Mesodermal cell (in vitro differentiated cells): Measurements from ENCODE around the gene RASA4B.
"Not testable (repeated sequence)": the region's sequence is repeated elsewhere in the genome, so short reads cannot be mapped to it uniquely, and the experiment has no call there.

Source experiments
- H3K27ac ChIP-seq: 2 replicates; pipeline ENCODE4 v1.7.0; 2013; ENCODE audit warnings: mild to moderate bottlenecking, low read depth, low read length, moderate library complexity; ENCODE audit not compliant: severe bottlenecking
- H3K36me3 ChIP-seq: 2 replicates; pipeline ENCODE4 v1.7.1; 2013; ENCODE audit warnings: mild to moderate bottlenecking, low read length, moderate library complexity; ENCODE audit not compliant: control insufficient read depth, insufficient read depth
- H3K4me1 ChIP-seq: one replicate; pipeline ENCODE4 v1.7.1; 2013; ENCODE audit warnings: mild to moderate bottlenecking, low read length; ENCODE audit not compliant: insufficient read depth, control insufficient read depth, poor library complexity, severe bottlenecking
- H3K4me3 ChIP-seq: 2 replicates; pipeline ENCODE4 v1.7.0; 2013; ENCODE audit warnings: low read length, control low read depth, mild to moderate bottlenecking; ENCODE audit not compliant: insufficient read depth, poor library complexity, severe bottlenecking; ENCODE audit errors: extremely low read depth
- H3K9me3 ChIP-seq: 2 replicates; pipeline ENCODE4 v1.7.1; 2013; ENCODE audit warnings: mild to moderate bottlenecking, low read length, moderate library complexity; ENCODE audit not compliant: control insufficient read depth
- WGBS, 2 experiments: methylation state at CpG; one replicate each; pipeline ENCODE4 v1.1.5; 2013; ENCODE audit warnings: missing lambda C conversion rate in 2 of 2; ENCODE audit not compliant: insufficient coverage in 2 of 2; 5-methylcytosine and 5-hydroxymethylcytosine counted together

Gene RASA4B

GRCh38 chr7:102510575-102510974 lies 7.0 kb downstream of the RASA4B start:
- not testable (repeated sequence) for H3K4me3 ChIP-seq, H3K4me1 ChIP-seq, H3K9me3 ChIP-seq, H3K36me3 ChIP-seq, H3K27ac ChIP-seq
- WGBS, 2 experiments = 85% methylated on average over 2 of the region's 8 CpGs; no CpG with 5 or more reads in 1 of the 2 experiments

- not testable (repeated sequence) for H3K9me3 ChIP-seq, H3K27ac ChIP-seq
Measured at GRCh38 chr7:102507410-102508088, 10.0 kb downstream of the RASA4B start.

GRCh38 chr7:102505298-102506185 lies 12.0 kb downstream of the RASA4B start:
- 95% methylated on average over 3 of the region's 24 CpGs; no CpG with 5 or more reads in 1 of the 2 experiments for WGBS, 2 experiments

More at GRCh38 chr7:102507410-102508088, 10.0 kb downstream of the RASA4B start:
- WGBS, 2 experiments = no CpG with 5 or more reads among the region's 8 CpGs
- not testable (repeated sequence) for H3K4me3 ChIP-seq, H3K36me3 ChIP-seq, H3K4me1 ChIP-seq

GRCh38 chr7:102503141-102503540 lies 14.4 kb downstream of the RASA4B start:
- H3K9me3 ChIP-seq, H3K4me3 ChIP-seq, H3K4me1 ChIP-seq, H3K36me3 ChIP-seq, H3K27ac ChIP-seq: not testable (repeated sequence)
- no CpG with 5 or more reads among the region's 12 CpGs for WGBS, 2 experiments

More at GRCh38 chr7:102505298-102506185, 12.0 kb downstream of the RASA4B start:
- not testable (repeated sequence) for H3K4me1 ChIP-seq, H3K36me3 ChIP-seq, H3K9me3 ChIP-seq, H3K4me3 ChIP-seq
- H3K27ac ChIP-seq = peak overlapping the region; percentile 57

- not testable (repeated sequence) for H3K9me3 ChIP-seq, H3K4me3 ChIP-seq, H3K36me3 ChIP-seq, H3K4me1 ChIP-seq, H3K27ac ChIP-seq
- 94 to 100% methylated on average over 2 to 3 of the region's 16 CpGs for WGBS, 2 experiments
Measured at GRCh38 chr7:102498321-102498720, 19.3 kb downstream of the RASA4B start.

GRCh38 chr7:102497308-102497707 lies 20.3 kb downstream of the RASA4B start:
- no CpG with 5 or more reads among the region's 5 CpGs for WGBS, 2 experiments
- not testable (repeated sequence) for H3K4me1 ChIP-seq, H3K36me3 ChIP-seq, H3K9me3 ChIP-seq, H3K27ac ChIP-seq, H3K4me3 ChIP-seq

GRCh38 chr7:102496861-102497260 lies 20.7 kb downstream of the RASA4B start:
- H3K4me3 ChIP-seq, H3K36me3 ChIP-seq, H3K27ac ChIP-seq, H3K9me3 ChIP-seq, H3K4me1 ChIP-seq: not testable (repeated sequence)
- WGBS, 2 experiments = 100% methylated on average over 2 of the region's 10 CpGs; no CpG with 5 or more reads in 1 of the 2 experiments

- WGBS, 2 experiments = no CpG with 5 or more reads among the region's 67 CpGs
- H3K4me3 ChIP-seq, H3K4me1 ChIP-seq, H3K9me3 ChIP-seq, H3K27ac ChIP-seq, H3K36me3 ChIP-seq: not testable (repeated sequence)
Measured at GRCh38 chr7:102494473-102495149, 23.0 kb downstream of the RASA4B start.

- not testable (repeated sequence) for H3K4me3 ChIP-seq, H3K36me3 ChIP-seq, H3K4me1 ChIP-seq, H3K9me3 ChIP-seq, H3K27ac ChIP-seq
- no CpG with 5 or more reads among the region's 15 CpGs for WGBS, 2 experiments
Measured at GRCh38 chr7:102494026-102494425, 23.6 kb downstream of the RASA4B start.

GRCh38 chr7:102493220-102493935 lies 24.2 kb downstream of the RASA4B start:
- H3K4me1 ChIP-seq, H3K9me3 ChIP-seq, H3K4me3 ChIP-seq, H3K27ac ChIP-seq, H3K36me3 ChIP-seq: not testable (repeated sequence)
- WGBS, 2 experiments = no CpG with 5 or more reads among the region's 33 CpGs
